ENCODE results near the gene FAM107B.

The FAM107B gene

GRCh38 chr10:14784459-14785055 lies 9.9 kb upstream of the FAM107B start:
- no peak overlapping the region for H3K4ac ChIP-seq (ENCODE audit: low read depth in 1 of 2, low read length in 2 of 2)
- H3K23ac ChIP-seq (ENCODE audit: low read length in 2 of 2): no peak overlapping the region
- peaks cover 5% of the 10 kb centered on the region for H3K4me1 ChIP-seq (ENCODE audit: control insufficient read depth, insufficient read depth, low read depth, low read length)
- H3K27me3 ChIP-seq (ENCODE audit: control insufficient read depth in 1 of 2, insufficient read depth in 1 of 2, low read length in 2 of 2): peaks cover 0 to 4% of the 10 kb centered on the region in 2 experiments
- no peak overlapping the region for H2BK15ac ChIP-seq (ENCODE audit: low read depth, poor library complexity, severe bottlenecking)
- 95% methylated on average over 4 of the region's 5 CpGs for WGBS
- no peak overlapping the region for H3K18ac ChIP-seq (ENCODE audit: low read depth in 1 of 2, low read length in 2 of 2)
- no peak overlapping the region for H3K9ac ChIP-seq (ENCODE audit: low read length)
- H2BK120ac ChIP-seq (ENCODE audit: low read depth, low read length): no peak overlapping the region
- peaks cover 5% of the 10 kb centered on the region for H3K9me3 ChIP-seq (ENCODE audit: control insufficient read depth, low read length)
- no peaks in the 10 kb centered on the region for H3K79me1 ChIP-seq (replicated peaks; ENCODE audit: low read length, poor library complexity, severe bottlenecking)
- no peak for DNase-seq
- H3K4me2 ChIP-seq (ENCODE audit: low read length, poor library complexity, severe bottlenecking): no peak overlapping the region
- no peak overlapping the region for H4K8ac ChIP-seq (ENCODE audit: low read length)
- no peak overlapping the region for H4K91ac ChIP-seq (ENCODE audit: low read length)
- no peak overlapping the region for H3K27ac ChIP-seq (ENCODE audit: low read length, poor library complexity, severe bottlenecking)
- no peak overlapping the region for H2AK5ac ChIP-seq (ENCODE audit: low read length, severe bottlenecking)
- H2AFZ ChIP-seq (ENCODE audit: low read depth, low read length): no peak overlapping the region
- no peak overlapping the region for H2BK12ac ChIP-seq (ENCODE audit: low read length in 2 of 2)
- H2BK5ac ChIP-seq (ENCODE audit: low read depth, low read length, poor library complexity, severe bottlenecking): no peak overlapping the region
- H3K36me3 ChIP-seq (ENCODE audit: control insufficient read depth in 1 of 2, insufficient read depth in 2 of 2, low read depth in 1 of 2, low read length in 2 of 2): no peaks in the 10 kb centered on the region
- no peak overlapping the region for H3K14ac ChIP-seq (ENCODE audit: low read length in 2 of 2)
- H3K4me3 ChIP-seq (ENCODE audit: insufficient read depth in 1 of 2, low read depth in 1 of 2, low read length in 2 of 2): no peak overlapping the region

DNA sequence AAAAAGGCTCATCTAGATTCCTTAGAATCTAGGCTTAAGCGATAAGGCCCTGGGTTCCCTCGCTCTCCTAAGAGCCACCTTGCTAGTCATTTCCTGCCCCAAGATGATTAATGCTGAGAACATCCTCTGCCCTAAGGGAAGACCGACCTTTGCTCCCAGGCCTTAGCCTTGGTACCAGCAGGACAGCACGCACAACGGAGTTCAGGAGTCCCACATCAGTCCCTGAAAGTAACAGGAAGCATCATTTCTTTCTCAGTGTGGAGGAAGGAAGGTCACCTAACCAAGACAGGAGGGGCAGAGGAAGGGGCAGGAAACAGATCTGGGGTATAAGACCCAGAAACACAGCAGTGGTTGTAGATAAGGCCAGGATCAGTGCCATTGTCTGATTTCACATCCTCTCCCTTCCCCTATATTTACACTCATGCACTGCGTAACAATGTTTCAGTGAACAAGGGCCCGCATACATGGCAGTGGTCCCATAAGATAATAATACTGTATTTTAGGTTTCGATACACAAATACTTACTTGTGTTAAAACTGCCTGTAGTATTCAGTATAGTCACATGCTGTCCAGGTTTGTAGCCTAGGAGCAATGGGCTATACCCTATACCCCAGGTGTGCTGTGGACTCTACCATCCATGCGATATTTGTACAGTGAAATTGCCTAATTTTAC lies 8.1 kb upstream of the FAM107B start:
- Histone ChIP-seq H3K4me1 (ENCODE audit: control insufficient read depth, insufficient read depth, low read depth, low read length) (peaks cover 10% of the 10 kb centered on the region), H3K14ac (ENCODE audit: low read length in 2 of 2) (no peak overlapping the region), H3K27ac (ENCODE audit: low read length, poor library complexity, severe bottlenecking) (no peak overlapping the region), H2BK5ac (ENCODE audit: low read depth, low read length, poor library complexity, severe bottlenecking) (no peak overlapping the region), H2BK15ac (ENCODE audit: low read depth, poor library complexity, severe bottlenecking) (no peak overlapping the region), H3K9me3 (ENCODE audit: control insufficient read depth, low read length) (peaks cover 5% of the 10 kb centered on the region), H3K23ac (ENCODE audit: low read length in 2 of 2) (peak overlapping the region in 1 of 2 experiments; percentile 14), H2AK5ac (ENCODE audit: low read length, severe bottlenecking) (no peak overlapping the region), H3K9ac (ENCODE audit: low read length) (no peak overlapping the region), H3K4ac (ENCODE audit: low read depth in 1 of 2, low read length in 2 of 2) (no peak overlapping the region), H4K8ac (ENCODE audit: low read length) (no peak overlapping the region), H3K18ac (ENCODE audit: low read depth in 1 of 2, low read length in 2 of 2) (peak overlapping the region in 1 of 2 experiments; percentile 35), H4K91ac (ENCODE audit: low read length) (no peak overlapping the region), H2BK120ac (ENCODE audit: low read depth, low read length) (no peak overlapping the region), H2AFZ (ENCODE audit: low read depth, low read length) (no peak overlapping the region), H3K36me3 (ENCODE audit: control insufficient read depth in 1 of 2, insufficient read depth in 2 of 2, low read depth in 1 of 2, low read length in 2 of 2) (no peaks in the 10 kb centered on the region), H3K4me3 (ENCODE audit: insufficient read depth in 1 of 2, low read depth in 1 of 2, low read length in 2 of 2) (no peak overlapping the region), H3K79me1 (replicated peaks; ENCODE audit: low read length, poor library complexity, severe bottlenecking) (no peaks in the 10 kb centered on the region), H2BK12ac (ENCODE audit: low read length in 2 of 2) (no peak overlapping the region), H3K27me3 (ENCODE audit: control insufficient read depth in 1 of 2, insufficient read depth in 1 of 2, low read length in 2 of 2) (no peaks in the 10 kb centered on the region), H3K4me2 (ENCODE audit: low read length, poor library complexity, severe bottlenecking) (no peak overlapping the region)
- peak; percentile 45 for DNase-seq
- WGBS: 0% methylated on average over 5 of the region's 9 CpGs

- no peak overlapping the region for H2BK12ac ChIP-seq (ENCODE audit: low read length in 2 of 2)
- H3K36me3 ChIP-seq (ENCODE audit: control insufficient read depth in 1 of 2, insufficient read depth in 2 of 2, low read depth in 1 of 2, low read length in 2 of 2): no peaks in the 10 kb centered on the region
- H3K14ac ChIP-seq (ENCODE audit: low read length in 2 of 2): no peak overlapping the region
- no peaks in the 10 kb centered on the region for H3K27me3 ChIP-seq (ENCODE audit: control insufficient read depth in 1 of 2, insufficient read depth in 1 of 2, low read length in 2 of 2)
- WGBS: 91% methylated on average over 7 of the region's 7 CpGs
- peaks cover 5% of the 10 kb centered on the region for H3K9me3 ChIP-seq (ENCODE audit: control insufficient read depth, low read length)
- no peak for DNase-seq
- H3K4me1 ChIP-seq (ENCODE audit: control insufficient read depth, insufficient read depth, low read depth, low read length): peaks cover 10% of the 10 kb centered on the region
- H2BK15ac ChIP-seq (ENCODE audit: low read depth, poor library complexity, severe bottlenecking): no peak overlapping the region
- no peak overlapping the region for H4K8ac ChIP-seq (ENCODE audit: low read length)
- no peak overlapping the region for H3K18ac ChIP-seq (ENCODE audit: low read depth in 1 of 2, low read length in 2 of 2)
- H3K4me2 ChIP-seq (ENCODE audit: low read length, poor library complexity, severe bottlenecking): no peak overlapping the region
- no peak overlapping the region for H2BK5ac ChIP-seq (ENCODE audit: low read depth, low read length, poor library complexity, severe bottlenecking)
- H3K79me1 ChIP-seq (replicated peaks; ENCODE audit: low read length, poor library complexity, severe bottlenecking): no peaks in the 10 kb centered on the region
- H3K4me3 ChIP-seq (ENCODE audit: insufficient read depth in 1 of 2, low read depth in 1 of 2, low read length in 2 of 2): no peak overlapping the region
- no peak overlapping the region for H4K91ac ChIP-seq (ENCODE audit: low read length)
- H3K23ac ChIP-seq (ENCODE audit: low read length in 2 of 2): no peak overlapping the region
- H2AFZ ChIP-seq (ENCODE audit: low read depth, low read length): no peak overlapping the region
- H3K27ac ChIP-seq (ENCODE audit: low read length, poor library complexity, severe bottlenecking): no peak overlapping the region
- no peak overlapping the region for H3K9ac ChIP-seq (ENCODE audit: low read length)
- H2AK5ac ChIP-seq (ENCODE audit: low read length, severe bottlenecking): no peak overlapping the region
- no peak overlapping the region for H2BK120ac ChIP-seq (ENCODE audit: low read depth, low read length)
- no peak overlapping the region for H3K4ac ChIP-seq (ENCODE audit: low read depth in 1 of 2, low read length in 2 of 2)
These were observed 7.1 kb upstream of the FAM107B start for GRCh38 chr10:14781763-14782162.

DNA sequence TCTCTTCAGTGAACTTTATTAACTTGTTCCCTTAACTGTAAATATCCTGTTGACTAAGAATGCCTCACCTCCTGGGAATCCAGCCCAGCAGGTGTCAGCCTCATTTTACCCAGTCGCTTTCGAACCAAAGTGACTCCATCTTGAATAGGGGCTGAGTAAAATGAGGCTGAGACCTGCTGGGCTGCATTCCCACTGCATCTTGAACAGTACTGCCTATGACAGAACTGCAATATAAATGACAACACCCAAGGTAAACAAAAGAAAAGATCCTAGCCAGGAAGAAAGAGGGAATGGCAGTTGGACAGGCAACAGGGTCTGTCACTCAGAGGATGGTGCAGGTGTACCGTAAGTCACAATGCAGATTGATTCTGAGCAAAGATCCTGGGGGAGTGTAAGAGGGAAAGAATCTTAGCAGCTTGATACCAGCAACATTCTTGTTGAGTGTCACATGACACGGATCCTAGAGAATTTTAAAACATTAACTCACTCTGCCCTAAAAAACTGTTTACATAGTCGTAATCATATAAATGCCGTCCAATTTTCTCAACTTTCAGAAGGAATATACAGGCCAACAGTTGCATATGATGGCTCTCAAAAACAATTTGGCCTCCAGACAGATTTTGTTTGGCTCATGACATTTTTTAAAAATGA lies 4.4 kb upstream of the FAM107B start:
- Histone ChIP-seq H3K14ac (ENCODE audit: low read length in 2 of 2) (peak overlapping the region in 1 of 2 experiments; percentile 23), H3K9ac (ENCODE audit: low read length) (peak overlapping the region; percentile 43), H3K27ac (ENCODE audit: low read length, poor library complexity, severe bottlenecking) (no peak overlapping the region), H3K4ac (ENCODE audit: low read depth in 1 of 2, low read length in 2 of 2) (no peak overlapping the region), H2AK5ac (ENCODE audit: low read length, severe bottlenecking) (no peak overlapping the region), H3K18ac (ENCODE audit: low read depth in 1 of 2, low read length in 2 of 2) (no peak overlapping the region), H3K79me1 (replicated peaks; ENCODE audit: low read length, poor library complexity, severe bottlenecking) (no peaks in the 10 kb centered on the region), H3K36me3 (ENCODE audit: control insufficient read depth in 1 of 2, insufficient read depth in 2 of 2, low read depth in 1 of 2, low read length in 2 of 2) (no peaks in the 10 kb centered on the region), H3K4me1 (ENCODE audit: control insufficient read depth, insufficient read depth, low read depth, low read length) (peaks cover 10% of the 10 kb centered on the region), H3K9me3 (ENCODE audit: control insufficient read depth, low read length) (no peaks in the 10 kb centered on the region), H3K23ac (ENCODE audit: low read length in 2 of 2) (no peak overlapping the region), H3K27me3 (ENCODE audit: control insufficient read depth in 1 of 2, insufficient read depth in 1 of 2, low read length in 2 of 2) (no peaks in the 10 kb centered on the region), H2BK15ac (ENCODE audit: low read depth, poor library complexity, severe bottlenecking) (no peak overlapping the region), H3K4me2 (ENCODE audit: low read length, poor library complexity, severe bottlenecking) (no peak overlapping the region), H2BK120ac (ENCODE audit: low read depth, low read length) (no peak overlapping the region), H2AFZ (ENCODE audit: low read depth, low read length) (no peak overlapping the region), H2BK5ac (ENCODE audit: low read depth, low read length, poor library complexity, severe bottlenecking) (no peak overlapping the region), H4K91ac (ENCODE audit: low read length) (no peak overlapping the region), H2BK12ac (ENCODE audit: low read length in 2 of 2) (no peak overlapping the region), H4K8ac (ENCODE audit: low read length) (no peak overlapping the region), H3K4me3 (ENCODE audit: insufficient read depth in 1 of 2, low read depth in 1 of 2, low read length in 2 of 2) (peak overlapping the region in 1 of 2 experiments; percentile 7)
- WGBS: 35% methylated on average over 4 of the region's 6 CpGs
- peak; percentile 20 for DNase-seq

Measured in mesenchymal stem cell (in vitro differentiated cells and primary cell).